H1 (cell line): Measurements from ENCODE around the gene MOGAT2.

Experiments
- POLR2AphosphoS5 ChIP-seq: IDR thresholded peaks from 2 replicates; pipeline ENCODE4 v1.6.1; 2011; ENCODE audit warnings: low read depth, low read length
- TF ChIP-seq, protein P1 (sequence below), 3 experiments: IDR thresholded peaks; 1 replicate in 2 of 3; 2 replicates in 1 of 3; pipeline versions ENCODE4 v1.5.1 to v1.6.1; 2011; ENCODE audit warnings: low read length in 3 of 3, mild to moderate bottlenecking in 3 of 3, inconsistent platforms in 2 of 3, low read depth in 1 of 3, moderate library complexity in 1 of 3; ENCODE audit not compliant: insufficient read depth in 1 of 3; ENCODE audit errors: control extremely low read depth in 1 of 3

DNA sequence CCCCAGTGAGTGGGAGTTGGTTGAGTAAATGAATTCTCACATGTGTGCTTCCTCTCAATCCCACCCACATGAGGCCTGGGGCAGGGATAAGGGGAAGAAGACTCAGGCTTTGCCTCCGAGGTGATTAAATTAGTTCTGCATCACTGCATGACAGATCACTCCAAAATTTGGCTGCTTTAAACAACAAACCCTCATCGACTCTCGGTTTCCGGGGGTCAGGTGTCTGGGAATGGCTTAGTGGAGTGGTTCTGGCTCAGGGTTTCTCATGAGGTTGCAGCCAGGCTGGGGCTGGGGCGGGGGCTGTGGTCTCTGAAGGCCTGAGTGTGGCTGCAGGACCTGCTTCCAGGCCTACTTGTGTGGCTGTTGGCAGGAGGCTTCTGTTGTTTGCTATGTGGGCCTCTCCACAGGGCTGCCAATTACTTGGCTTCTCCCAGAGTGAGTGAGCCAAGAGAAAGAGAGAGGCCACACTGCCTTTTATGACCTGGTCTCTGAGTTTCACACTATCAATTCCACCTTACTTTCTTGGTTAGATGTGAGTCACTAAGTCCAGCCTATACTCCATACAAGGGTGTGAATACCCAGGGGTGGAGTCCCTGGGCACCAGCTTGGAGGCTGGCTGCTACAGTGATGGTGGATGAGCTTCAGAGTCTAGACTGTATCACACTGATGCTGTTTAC is 15.9 kb downstream of the MOGAT2 start:
- TF ChIP-seq, protein P1, sequence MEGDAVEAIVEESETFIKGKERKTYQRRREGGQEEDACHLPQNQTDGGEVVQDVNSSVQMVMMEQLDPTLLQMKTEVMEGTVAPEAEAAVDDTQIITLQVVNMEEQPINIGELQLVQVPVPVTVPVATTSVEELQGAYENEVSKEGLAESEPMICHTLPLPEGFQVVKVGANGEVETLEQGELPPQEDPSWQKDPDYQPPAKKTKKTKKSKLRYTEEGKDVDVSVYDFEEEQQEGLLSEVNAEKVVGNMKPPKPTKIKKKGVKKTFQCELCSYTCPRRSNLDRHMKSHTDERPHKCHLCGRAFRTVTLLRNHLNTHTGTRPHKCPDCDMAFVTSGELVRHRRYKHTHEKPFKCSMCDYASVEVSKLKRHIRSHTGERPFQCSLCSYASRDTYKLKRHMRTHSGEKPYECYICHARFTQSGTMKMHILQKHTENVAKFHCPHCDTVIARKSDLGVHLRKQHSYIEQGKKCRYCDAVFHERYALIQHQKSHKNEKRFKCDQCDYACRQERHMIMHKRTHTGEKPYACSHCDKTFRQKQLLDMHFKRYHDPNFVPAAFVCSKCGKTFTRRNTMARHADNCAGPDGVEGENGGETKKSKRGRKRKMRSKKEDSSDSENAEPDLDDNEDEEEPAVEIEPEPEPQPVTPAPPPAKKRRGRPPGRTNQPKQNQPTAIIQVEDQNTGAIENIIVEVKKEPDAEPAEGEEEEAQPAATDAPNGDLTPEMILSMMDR (IDR thresholded peaks at IDR 0.05; ENCODE audit: control extremely low read depth in 1 of 3, insufficient read depth in 1 of 3, low read depth in 1 of 3, low read length in 3 of 3), result no peak
- TF ChIP-seq POLR2AphosphoS5, result no peak
